HEK293 (cell line): Measurements from ENCODE around the gene SLC1A6.
A peak's percentile ranks its signal among the peaks of the same experiment; 100 is the strongest.
"Not testable (repeated sequence)": the region's sequence is repeated elsewhere in the genome, so short reads cannot be mapped to it uniquely, and the experiment has no call there.

Experiments used
- CTCF ChIA-PET: fragments of 350-600 bp; formaldehyde crosslinking; extraction: SDS; loops from one replicate; lab custom pipeline; 2021; ENCODE audit warnings: antibody characterized with exemption; lab: Yijun Ruan, JAX
- POLR2A ChIA-PET: fragments of 300-600 bp; formaldehyde crosslinking; extraction: SDS; loops from one replicate; lab custom pipeline; 2020; ENCODE audit warnings: antibody characterized with exemption, inconsistent platforms; lab: Yijun Ruan, JAX
- H3K27ac ChIP-seq: fragments of 200-500 bp; sonication (Bioruptor generic); 2 replicates; pipeline ENCODE4 v1.5.1; 2014; ENCODE audit warnings: low read depth, low read length, control low read depth, inconsistent platforms; ENCODE audit errors: extremely low read depth
- H3K36me3 ChIP-seq, 2 experiments: fragments of 200-500 bp in 1 of 2; sonication (Bioruptor generic) in 1 of 2; 1 replicate in 1 of 2; 2 replicates in 1 of 2; pipeline ENCODE4 v1.5.1; 2014 to 2017; ENCODE audit warnings: inconsistent platforms in 2 of 2, low read length in 2 of 2; ENCODE audit not compliant: control insufficient read depth in 2 of 2, insufficient read depth in 1 of 2
- H3K4me1 ChIP-seq: fragments of 200-500 bp; sonication (Bioruptor generic); 2 replicates; pipeline ENCODE4 v1.5.1; 2014; ENCODE audit warnings: mild to moderate bottlenecking, low read length, inconsistent platforms; ENCODE audit not compliant: control insufficient read depth, insufficient read depth
- H3K4me3 ChIP-seq: 2 replicates; pipeline ENCODE4 v1.5.1; 2011; ENCODE audit warnings: low read depth, mild to moderate bottlenecking, control low read depth, low read length, moderate library complexity
- H3K9me3 ChIP-seq: fragments of 200-500 bp; sonication (Bioruptor generic); 2 replicates; pipeline ENCODE4 v1.5.1; 2014; ENCODE audit warnings: low read depth, low read length, inconsistent platforms; ENCODE audit not compliant: control insufficient read depth, insufficient read depth
- HOXA7 ChIP-seq: sonication (generic); formaldehyde crosslinking; IDR thresholded peaks from 2 replicates; pipeline ENCODE4 v1.8.1; 2022; ENCODE audit warnings: missing genetic modification reagents, borderline replicate concordance
- KLF1 ChIP-seq: fragments of 450-650 bp; formaldehyde crosslinking; IDR thresholded peaks from 2 replicates; pipeline ENCODE4 v1.5.1; 2016; ENCODE audit warnings: missing biosample characterization, missing genetic modification characterization
- KLF8 ChIP-seq: fragments of 450-650 bp; formaldehyde crosslinking; IDR thresholded peaks from 2 replicates; pipeline ENCODE4 v1.5.1; 2016; ENCODE audit warnings: missing biosample characterization, missing genetic modification characterization
- RBAK ChIP-seq: fragments of 450-650 bp; formaldehyde crosslinking; IDR thresholded peaks from 2 replicates; pipeline ENCODE4 v1.5.1; 2016; ENCODE audit warnings: missing biosample characterization, missing genetic modification characterization
- SETDB1 ChIP-seq: IDR thresholded peaks from one replicate; pipeline ENCODE4 v1.6.1; 2017; ENCODE audit warnings: mild to moderate bottlenecking, low read length, moderate library complexity, mixed read lengths; ENCODE audit not compliant: insufficient read length
- SP3 ChIP-seq: fragments of 450-650 bp; formaldehyde crosslinking; IDR thresholded peaks from 2 replicates; pipeline ENCODE4 v1.5.1; 2016; ENCODE audit warnings: missing biosample characterization, missing genetic modification characterization
- ZBTB11 ChIP-seq: fragments of 450-650 bp; formaldehyde crosslinking; conservative IDR thresholded peaks from 2 replicates; pipeline ENCODE4 v1.5.1; 2016; ENCODE audit warnings: low read depth, missing biosample characterization, missing genetic modification characterization
- ZNF19 ChIP-seq: fragments of 450-650 bp; formaldehyde crosslinking; IDR thresholded peaks from 2 replicates; pipeline ENCODE4; 2016; ENCODE audit warnings: missing biosample characterization, missing genetic modification characterization, low read depth
- ZNF292 ChIP-seq: fragments of 450-650 bp; formaldehyde crosslinking; IDR thresholded peaks from 2 replicates; pipeline ENCODE4 v1.5.1; 2016; ENCODE audit warnings: low read depth, missing biosample characterization, missing genetic modification characterization, borderline replicate concordance
- ZNF302 ChIP-seq: fragments of 450-650 bp; formaldehyde crosslinking; IDR thresholded peaks from 2 replicates; pipeline ENCODE4 v1.5.1; 2016; ENCODE audit warnings: missing biosample characterization, missing genetic modification characterization, low read depth
- ZNF398 ChIP-seq: fragments of 450-650 bp; formaldehyde crosslinking; IDR thresholded peaks from 2 replicates; pipeline ENCODE4 v1.5.1; 2017; ENCODE audit warnings: missing biosample characterization, missing genetic modification characterization
- ZNF48 ChIP-seq: fragments of 450-650 bp; formaldehyde crosslinking; IDR thresholded peaks from 2 replicates; pipeline ENCODE4 v1.5.1; 2016; ENCODE audit warnings: missing biosample characterization, missing genetic modification characterization
- ZNF518A ChIP-seq: fragments of 450-650 bp; formaldehyde crosslinking; conservative IDR thresholded peaks from 2 replicates; pipeline ENCODE4 v1.5.1; 2016; ENCODE audit warnings: low read depth, missing biosample characterization, missing genetic modification characterization
- ZNF530 ChIP-seq: fragments of 450-650 bp; formaldehyde crosslinking; IDR thresholded peaks from 2 replicates; pipeline ENCODE4 v1.5.1; 2016; ENCODE audit warnings: low read depth, missing biosample characterization, missing genetic modification characterization
- ZNF600 ChIP-seq: fragments of 450-650 bp; formaldehyde crosslinking; IDR thresholded peaks from 2 replicates; pipeline ENCODE4 v1.5.1; 2016; ENCODE audit warnings: missing biosample characterization, missing genetic modification characterization
- ZNF621 ChIP-seq: fragments of 450-650 bp; formaldehyde crosslinking; IDR thresholded peaks from 2 replicates; pipeline ENCODE4 v1.5.1; 2017; ENCODE audit warnings: missing biosample characterization, missing genetic modification characterization
- ZNF654 ChIP-seq: fragments of 450-650 bp; formaldehyde crosslinking; IDR thresholded peaks from 2 replicates; pipeline ENCODE4 v1.5.1; 2016; ENCODE audit warnings: low read depth, missing biosample characterization, missing genetic modification characterization
- ZNF747 ChIP-seq: fragments of 450-650 bp; formaldehyde crosslinking; IDR thresholded peaks from 2 replicates; pipeline ENCODE4 v1.5.1; 2016; ENCODE audit warnings: missing biosample characterization, missing genetic modification characterization
- ZNF777 ChIP-seq: fragments of 450-650 bp; formaldehyde crosslinking; IDR thresholded peaks from 2 replicates; pipeline ENCODE4 v1.5.1; 2017; ENCODE audit warnings: missing biosample characterization, missing genetic modification characterization, borderline replicate concordance
- ZNF785 ChIP-seq: fragments of 450-650 bp; formaldehyde crosslinking; IDR thresholded peaks from 2 replicates; pipeline ENCODE4 v1.5.1; 2016; ENCODE audit warnings: missing biosample characterization, missing genetic modification characterization
- ZNF843 ChIP-seq: fragments of 450-650 bp; formaldehyde crosslinking; IDR thresholded peaks from 2 replicates; pipeline ENCODE4 v1.5.1; 2016; ENCODE audit warnings: missing biosample characterization, missing genetic modification characterization

Gene SLC1A6

GRCh38 chr19:14949876-14950275 lies 29.8 kb downstream of the SLC1A6 start:
- TF ChIP-seq ZNF747 (tag by site-specific recombination) (no peak), ZNF292 (tag by site-specific recombination) (no peak), ZNF777 (tag by site-specific recombination) (no peak), ZNF302 (no peak), HOXA7 (CRISPR knock-in tag) (no peak), ZNF600 (tag by site-specific recombination) (no peak), ZNF398 (tag by site-specific recombination) (no peak), SP3 (tag by site-specific recombination) (no peak), ZNF785 (tag by site-specific recombination) (no peak), ZNF843 (tag by site-specific recombination) (no peak), ZNF19 (tag by site-specific recombination) (no peak), ZBTB11 (tag by site-specific recombination) (no peak), KLF8 (tag by site-specific recombination) (no peak), ZNF530 (tag by site-specific recombination) (no peak), ZNF48 (no peak)
- no peak overlapping the region for H3K27ac ChIP-seq
- ChIA-PET CTCF (interaction anchor here (0.6 kb wide), 1 partner anchor 695 kb away, joined by 3 read pairs; no protein-coding TSS in a partner anchor), POLR2A (no interaction called here)
- H3K36me3 ChIP-seq: no peaks in the 10 kb centered on the region
- no peaks in the 10 kb centered on the region for H3K9me3 ChIP-seq
- no peak overlapping the region for H3K4me3 ChIP-seq
- H3K4me1 ChIP-seq: no peaks in the 10 kb centered on the region

GRCh38 chr19:14949413-14949812 lies 30.3 kb downstream of the SLC1A6 start:
- H3K27ac ChIP-seq, H3K4me1 ChIP-seq, H3K9me3 ChIP-seq, POLR2A ChIA-PET, H3K36me3 ChIP-seq, H3K4me3 ChIP-seq: not testable (repeated sequence)
- CTCF ChIA-PET: interaction anchor here (0.6 to 0.9 kb wide), 3 partner anchors 16 to 695 kb away, joined by 3 to 4 read pairs (median 4); no protein-coding TSS in a partner anchor

GRCh38 chr19:14944456-14944855 lies 35.2 kb downstream of the SLC1A6 start:
- POLR2A ChIA-PET: no interaction called here
- H3K4me3 ChIP-seq: no peak overlapping the region
- TF ChIP-seq ZNF621 (tag by site-specific recombination) (no peak), RBAK (tag by site-specific recombination) (no peak), ZNF654 (tag by site-specific recombination) (no peak), ZNF518A (tag by site-specific recombination) (no peak), KLF1 (tag by site-specific recombination) (no peak), SETDB1 (peak; percentile 28)
- H3K36me3 ChIP-seq: no peaks in the 10 kb centered on the region
- H3K4me1 ChIP-seq: no peaks in the 10 kb centered on the region
- H3K27ac ChIP-seq: no peak overlapping the region
- CTCF ChIA-PET: interaction anchor here (1.3 kb wide), 1 partner anchor 21 kb away, joined by 3 read pairs; no protein-coding TSS in a partner anchor
- H3K9me3 ChIP-seq: no peaks in the 10 kb centered on the region
